Colonic mucosa (tissue), 4 donors: Measurements from ENCODE around the gene GPR180. TPM values are rescaled to one million over a fixed set of nuclear protein-coding genes. Genes with fewer than 3 reads are reported as not detected.

Experiments used
- DNase-seq: peaks from one replicate; pipeline ENCODE4 v3.0.0-alpha.2; 2020
- H3K27ac ChIP-seq: fragments of 200-600 bp; one replicate; pipeline ENCODE4 v1.8.0; 2021
- H3K27me3 ChIP-seq: fragments of 200-600 bp; one replicate; pipeline ENCODE4 v1.8.0; 2021
- H3K36me3 ChIP-seq: fragments of 200-600 bp; one replicate; pipeline ENCODE4 v1.8.0; 2021
- H3K4me1 ChIP-seq: fragments of 200-600 bp; one replicate; pipeline ENCODE4 v1.8.0; 2021; ENCODE audit warnings: mild to moderate bottlenecking
- H3K4me3 ChIP-seq: fragments of 200-600 bp; one replicate; pipeline ENCODE4 v1.8.0; 2021
- H3K9ac ChIP-seq, 2 donors: one replicate each; pipeline ENCODE4 v1.7.0; 2013; ENCODE audit warnings: control low read depth in 2 of 2, low read depth in 2 of 2, low read length in 2 of 2
- H3K9me3 ChIP-seq: fragments of 200-600 bp; one replicate; pipeline ENCODE4 v1.8.0; 2021
- intact Hi-C: fragments of 100-400 bp; cut with DNase I; formaldehyde crosslinking; loops from one replicate; pipeline ENCODE4 v1.14.1; 2022
- total RNA-seq, 2 donors: library from RNA; stranded (reverse); fragmentation: NEBNext Ultra II Directional in 1 of 2; extraction: Animal tissue kit (Norgen Biotek cat#: 25700) in 1 of 2; gene quantifications; one replicate each; pipeline ENCODE4 v1.2.1, GENCODE V29; 2021
- TF ChIP-seq, protein P1 (sequence below): fragments of 200-600 bp; IDR thresholded peaks from one replicate; pipeline ENCODE4 v1.8.0; 2022; ENCODE audit warnings: antibody characterized with exemption, mild to moderate bottlenecking
- donor health status: healthy.
- donor health status: DM: no; HTN: no; CAD: no.
- donor health status: DM: no; HTN: no; CAD: no.

GPR180 gene
- total RNA-seq, result 1 to 10 TPM; 3.2 to 5.9 TPM

GRCh38 chr13:94601446-94602431, at the start of gene GPR180:
Gene GPR180 (plus strand): TSS chr13:94601857. CDS start chr13:94601928, 71 bp downstream.
- Histone ChIP-seq H3K9me3 (no peaks in the 10 kb centered on the region), H3K27ac (peak within 1 kb of the TSS; percentile 76), H3K27me3 (no peaks in the 10 kb centered on the region), H3K36me3 (no peaks in the 10 kb centered on the region), H3K4me1 (no peaks in the 10 kb centered on the region), H3K4me3 (peak within 1 kb of the TSS; percentile 75), H3K9ac (peak within 1 kb of the TSS; percentile 67 to 77)
- DNase-seq, result peak; percentile 95
- intact Hi-C loops, result no loop called here
- TF ChIP-seq, protein P1, sequence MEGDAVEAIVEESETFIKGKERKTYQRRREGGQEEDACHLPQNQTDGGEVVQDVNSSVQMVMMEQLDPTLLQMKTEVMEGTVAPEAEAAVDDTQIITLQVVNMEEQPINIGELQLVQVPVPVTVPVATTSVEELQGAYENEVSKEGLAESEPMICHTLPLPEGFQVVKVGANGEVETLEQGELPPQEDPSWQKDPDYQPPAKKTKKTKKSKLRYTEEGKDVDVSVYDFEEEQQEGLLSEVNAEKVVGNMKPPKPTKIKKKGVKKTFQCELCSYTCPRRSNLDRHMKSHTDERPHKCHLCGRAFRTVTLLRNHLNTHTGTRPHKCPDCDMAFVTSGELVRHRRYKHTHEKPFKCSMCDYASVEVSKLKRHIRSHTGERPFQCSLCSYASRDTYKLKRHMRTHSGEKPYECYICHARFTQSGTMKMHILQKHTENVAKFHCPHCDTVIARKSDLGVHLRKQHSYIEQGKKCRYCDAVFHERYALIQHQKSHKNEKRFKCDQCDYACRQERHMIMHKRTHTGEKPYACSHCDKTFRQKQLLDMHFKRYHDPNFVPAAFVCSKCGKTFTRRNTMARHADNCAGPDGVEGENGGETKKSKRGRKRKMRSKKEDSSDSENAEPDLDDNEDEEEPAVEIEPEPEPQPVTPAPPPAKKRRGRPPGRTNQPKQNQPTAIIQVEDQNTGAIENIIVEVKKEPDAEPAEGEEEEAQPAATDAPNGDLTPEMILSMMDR, result no peak

GRCh38 chr13:94552095-94552494, 49.6 kb upstream of the GPR180 start:
- Histone ChIP-seq H3K36me3 (no peaks in the 10 kb centered on the region), H3K9ac (no peak overlapping the region), H3K4me1 (peaks cover 5% of the 10 kb centered on the region)

DNA sequence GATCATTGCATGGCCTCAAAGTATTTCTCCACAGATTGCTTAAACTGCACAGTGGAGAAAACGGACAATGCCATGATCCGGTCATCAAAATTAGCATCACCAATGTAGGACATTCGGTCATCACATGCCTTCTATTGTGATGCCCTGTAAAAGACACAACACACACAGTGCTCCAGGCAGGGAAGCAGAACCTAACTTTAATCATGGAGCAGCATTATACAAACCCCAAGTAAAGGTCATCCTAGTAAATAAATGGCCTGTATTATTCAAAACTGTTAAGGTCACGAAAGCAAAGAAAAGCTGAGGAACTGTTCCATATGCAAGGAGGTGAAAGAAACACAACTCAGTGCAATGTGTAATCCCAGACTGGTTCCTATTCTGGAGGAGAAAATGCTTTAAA, 47.9 kb upstream of the GPR180 start:
- Histone ChIP-seq H3K27me3 (no peaks in the 10 kb centered on the region), H3K4me1 (no peaks in the 10 kb centered on the region), H3K27ac (no peak overlapping the region), H3K9me3 (no peaks in the 10 kb centered on the region), H3K4me3 (no peak overlapping the region), H3K36me3 (no peaks in the 10 kb centered on the region), H3K9ac (no peak overlapping the region)
- intact Hi-C loops, result no loop called here
- DNase-seq, result no peak
- TF ChIP-seq, protein P1, result no peak

More at GRCh38 chr13:94552095-94552494, 49.6 kb upstream of the GPR180 start:
- Histone ChIP-seq H3K9me3 (no peaks in the 10 kb centered on the region), H3K27me3 (no peaks in the 10 kb centered on the region), H3K27ac (no peak overlapping the region), H3K4me3 (no peak overlapping the region)
- intact Hi-C loops, result no loop called here
- DNase-seq, result no peak
- TF ChIP-seq, protein P1, result no peak

DNA sequence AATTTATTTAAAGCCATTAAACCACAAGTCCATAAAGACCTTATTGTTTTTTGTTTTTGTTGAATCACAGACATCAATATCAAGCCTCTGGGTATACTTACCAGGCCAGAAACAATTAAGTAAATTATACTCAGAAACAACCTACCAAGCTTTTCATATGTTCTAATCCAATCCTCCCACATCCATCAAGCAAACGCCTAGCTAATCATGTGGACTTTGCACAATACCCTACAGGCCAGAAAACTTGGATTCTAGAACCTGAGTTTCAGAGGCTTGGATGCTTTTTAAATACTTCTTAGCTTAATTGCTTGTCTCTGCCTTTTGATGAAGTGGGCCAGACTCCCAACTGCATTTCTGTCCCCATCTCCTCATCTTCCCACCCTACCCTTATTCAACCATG, 45.6 kb upstream of the GPR180 start:
- DNase-seq, result no peak
- no peak overlapping the region for H3K4me3 ChIP-seq
- no peaks in the 10 kb centered on the region for H3K36me3 ChIP-seq
- no peaks in the 10 kb centered on the region for H3K27me3 ChIP-seq
- intact Hi-C loops, result no loop called here
- no peak overlapping the region for H3K27ac ChIP-seq
- TF ChIP-seq, protein P1, result no peak
- no peaks in the 10 kb centered on the region for H3K4me1 ChIP-seq
- no peaks in the 10 kb centered on the region for H3K9me3 ChIP-seq
- H3K9ac ChIP-seq, result no peak overlapping the region

DNA sequence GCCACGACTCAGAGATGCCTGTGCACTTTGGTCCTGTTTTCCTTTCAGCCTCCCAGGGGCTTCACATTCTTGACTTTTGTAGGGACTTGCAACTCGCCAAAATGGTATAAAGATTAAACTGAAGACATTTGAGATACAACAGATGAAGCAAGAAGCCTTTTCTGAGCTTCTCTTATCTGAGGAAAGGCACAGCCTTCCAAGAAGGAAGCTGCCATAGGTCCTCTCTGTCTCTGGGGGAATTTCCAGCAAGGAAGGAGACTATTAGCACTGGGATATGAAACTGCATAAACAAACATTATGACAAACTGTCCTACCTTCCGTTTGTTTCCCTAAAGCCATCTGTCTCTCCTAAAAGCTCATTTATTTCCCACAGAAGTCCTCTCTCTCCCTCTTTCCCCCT, 45.0 kb upstream of the GPR180 start:
- Histone ChIP-seq H3K27ac (no peak overlapping the region), H3K9me3 (no peaks in the 10 kb centered on the region), H3K4me1 (no peaks in the 10 kb centered on the region), H3K4me3 (no peak overlapping the region), H3K27me3 (no peaks in the 10 kb centered on the region), H3K36me3 (no peaks in the 10 kb centered on the region), H3K9ac (no peak overlapping the region)
- DNase-seq, result no peak
- intact Hi-C loops, result no loop called here
- TF ChIP-seq, protein P1, result no peak
